ENCODE measurements around the gene STOML1. TPM values are rescaled to one million over a fixed set of nuclear protein-coding genes. Genes with fewer than 3 reads are reported as not detected.

STOML1 gene
- polyA plus RNA-seq, 1 experiment = 18.3 TPM

DNA sequence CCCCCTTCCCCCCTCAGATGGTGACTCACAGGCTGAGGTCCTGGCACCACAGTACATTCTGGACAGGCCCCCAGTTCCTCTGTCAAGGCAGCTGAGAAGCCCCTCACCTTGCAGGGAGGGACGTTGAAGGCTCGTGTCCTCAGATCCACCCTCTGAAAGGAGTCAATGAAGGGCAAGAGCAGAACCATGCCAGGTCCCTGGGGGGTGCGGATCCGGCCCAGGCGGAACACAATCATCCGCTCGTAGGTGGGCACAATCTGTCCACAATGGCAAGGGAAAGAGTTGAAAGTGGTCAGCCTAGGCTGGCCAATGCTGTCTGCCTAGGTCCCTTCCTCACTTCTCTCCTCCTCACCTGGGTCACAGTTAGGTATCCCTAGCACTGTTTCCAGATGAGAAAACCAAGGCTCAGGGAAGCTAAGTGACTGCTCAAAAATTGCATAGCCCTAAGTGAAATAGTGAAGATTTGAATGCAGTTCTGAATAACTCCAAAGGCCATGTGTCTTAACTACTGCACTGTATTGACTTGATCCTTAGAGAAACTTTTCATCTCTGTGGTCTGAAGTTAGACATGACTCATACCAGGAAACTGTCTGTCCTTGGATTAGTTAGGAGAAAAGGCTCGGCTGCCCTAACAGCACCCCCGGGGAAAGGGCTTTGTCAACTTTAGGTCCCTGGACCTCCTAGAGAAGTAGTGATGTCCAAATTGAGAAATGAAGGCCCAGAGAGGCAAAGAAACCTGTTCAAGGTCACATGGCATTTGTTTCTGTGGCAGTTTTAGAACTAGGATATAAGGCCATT, 2.9 kb downstream of the STOML1 start:
- TF ChIP-seq, protein P1, sequence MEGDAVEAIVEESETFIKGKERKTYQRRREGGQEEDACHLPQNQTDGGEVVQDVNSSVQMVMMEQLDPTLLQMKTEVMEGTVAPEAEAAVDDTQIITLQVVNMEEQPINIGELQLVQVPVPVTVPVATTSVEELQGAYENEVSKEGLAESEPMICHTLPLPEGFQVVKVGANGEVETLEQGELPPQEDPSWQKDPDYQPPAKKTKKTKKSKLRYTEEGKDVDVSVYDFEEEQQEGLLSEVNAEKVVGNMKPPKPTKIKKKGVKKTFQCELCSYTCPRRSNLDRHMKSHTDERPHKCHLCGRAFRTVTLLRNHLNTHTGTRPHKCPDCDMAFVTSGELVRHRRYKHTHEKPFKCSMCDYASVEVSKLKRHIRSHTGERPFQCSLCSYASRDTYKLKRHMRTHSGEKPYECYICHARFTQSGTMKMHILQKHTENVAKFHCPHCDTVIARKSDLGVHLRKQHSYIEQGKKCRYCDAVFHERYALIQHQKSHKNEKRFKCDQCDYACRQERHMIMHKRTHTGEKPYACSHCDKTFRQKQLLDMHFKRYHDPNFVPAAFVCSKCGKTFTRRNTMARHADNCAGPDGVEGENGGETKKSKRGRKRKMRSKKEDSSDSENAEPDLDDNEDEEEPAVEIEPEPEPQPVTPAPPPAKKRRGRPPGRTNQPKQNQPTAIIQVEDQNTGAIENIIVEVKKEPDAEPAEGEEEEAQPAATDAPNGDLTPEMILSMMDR (IDR thresholded peaks at IDR 0.05; ENCODE audit: insufficient read depth, low read depth, low read length) = no peak
- Histone ChIP-seq H3K4me3 (ENCODE audit: low read depth, low read length) (no peak overlapping the region), H3K36me3 (ENCODE audit: control insufficient read depth, insufficient read depth, low read length) (peaks cover 1% of the 10 kb centered on the region; the same call in 1 of the 2 replicates), H3K27me3 (ENCODE audit: control insufficient read depth, insufficient read depth, low read length) (no peaks in the 10 kb centered on the region)
- ChIA-PET POLR2A (no interaction called here), CTCF (interaction anchor here (0.7 to 8.0 kb wide), 10 partner anchors 8 to 333 kb away, joined by 3 to 48 read pairs (median 4); no protein-coding TSS in a partner anchor)
- no peak for DNase-seq (ENCODE audit: low read depth)

DNA sequence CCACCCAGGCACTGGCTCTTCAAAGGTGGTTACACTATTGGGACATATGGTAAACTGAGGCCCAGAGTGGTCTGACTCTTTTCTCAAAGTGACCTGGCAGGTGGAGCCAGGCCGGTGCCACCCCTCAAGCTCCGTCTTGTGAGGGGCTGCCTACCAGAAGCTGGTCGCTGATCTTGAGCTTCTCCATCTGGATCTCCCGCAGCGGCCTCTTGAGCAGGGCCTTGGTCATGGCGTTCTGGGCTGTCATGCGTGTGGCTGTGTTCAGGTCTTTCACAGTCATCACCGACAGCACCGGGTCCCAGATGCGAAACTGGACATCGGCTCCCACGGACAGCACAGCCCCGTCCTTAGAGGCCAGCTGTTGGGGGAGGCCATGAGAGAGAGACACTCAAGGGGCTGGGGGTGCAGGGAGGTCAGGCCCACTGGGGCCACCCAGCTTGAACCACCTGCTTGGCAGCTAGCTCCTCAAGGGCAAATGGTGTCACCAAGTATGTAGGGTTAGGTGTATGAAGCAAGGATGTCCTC, 3.6 kb downstream of the STOML1 start:
- H3K27me3 ChIP-seq (ENCODE audit: control insufficient read depth, insufficient read depth, low read length) = no peaks in the 10 kb centered on the region
- CTCF ChIA-PET = interaction anchor here (0.7 to 2.6 kb wide), 8 partner anchors 9 to 334 kb away, joined by 3 to 6 read pairs (median 4); no protein-coding TSS in a partner anchor
- TF ChIP-seq, protein P1 (IDR thresholded peaks at IDR 0.05; ENCODE audit: insufficient read depth, low read depth, low read length) = no peak
- no peak for DNase-seq (ENCODE audit: low read depth)
- POLR2A ChIA-PET = interaction anchor here (0.5 kb wide), 1 partner anchor 1844 kb away, joined by 5 read pairs; no protein-coding TSS in a partner anchor
- no peak overlapping the region for H3K4me3 ChIP-seq (ENCODE audit: low read depth, low read length)
- H3K36me3 ChIP-seq (ENCODE audit: control insufficient read depth, insufficient read depth, low read length) = peaks cover 1% of the 10 kb centered on the region

DNA sequence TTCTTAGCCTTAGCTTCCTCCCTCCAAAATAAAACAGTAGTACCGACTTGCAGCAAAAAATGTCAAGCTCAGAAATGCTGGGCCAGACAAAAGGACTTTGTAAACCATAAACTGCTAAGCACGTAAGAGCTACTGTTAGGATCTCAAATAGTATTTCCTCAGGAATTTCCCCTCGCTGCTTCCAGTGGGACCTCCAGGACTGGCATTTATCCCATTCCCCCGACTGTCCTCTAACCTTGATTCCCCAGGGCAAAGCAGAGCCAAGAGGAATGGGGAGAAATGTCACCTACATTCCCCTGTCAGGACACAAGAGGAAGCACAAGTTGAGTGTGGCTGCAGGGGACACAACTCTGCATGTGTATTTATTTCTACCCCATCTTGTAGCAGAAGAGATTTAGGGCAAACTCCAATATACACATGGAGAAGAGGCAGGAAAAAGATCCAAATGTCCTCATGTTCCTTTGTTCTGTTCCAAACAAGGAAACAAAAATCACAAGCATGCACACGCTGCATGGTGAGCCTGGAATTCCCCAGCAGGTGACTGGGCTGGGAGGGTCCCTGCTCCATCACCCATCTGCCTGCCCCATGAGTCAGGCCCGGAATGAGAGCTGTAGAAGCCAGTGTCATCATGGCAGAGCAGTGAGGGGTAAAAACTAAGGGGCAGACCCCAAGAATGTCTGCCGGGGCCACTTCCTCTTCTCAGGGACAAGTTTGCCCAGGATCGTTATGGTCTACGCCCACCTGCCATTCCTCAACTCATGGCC, 4.2 kb downstream of the STOML1 start:
- Histone ChIP-seq H3K36me3 (ENCODE audit: control insufficient read depth, insufficient read depth, low read length) (peaks cover 1% of the 10 kb centered on the region), H3K4me3 (ENCODE audit: low read depth, low read length) (no peak overlapping the region), H3K27me3 (ENCODE audit: control insufficient read depth, insufficient read depth, low read length) (no peaks in the 10 kb centered on the region)
- ChIA-PET CTCF (interaction anchor here (1.1 to 2.6 kb wide), 7 partner anchors 8 to 66 kb away, joined by 3 to 6 read pairs (median 3); no protein-coding TSS in a partner anchor), POLR2A (interaction anchor here (0.5 kb wide), 1 partner anchor 1845 kb away, joined by 5 read pairs; no protein-coding TSS in a partner anchor)
- DNase-seq (ENCODE audit: low read depth) = no peak
- TF ChIP-seq, protein P1 (IDR thresholded peaks at IDR 0.05; ENCODE audit: insufficient read depth, low read depth, low read length) = no peak

DNA sequence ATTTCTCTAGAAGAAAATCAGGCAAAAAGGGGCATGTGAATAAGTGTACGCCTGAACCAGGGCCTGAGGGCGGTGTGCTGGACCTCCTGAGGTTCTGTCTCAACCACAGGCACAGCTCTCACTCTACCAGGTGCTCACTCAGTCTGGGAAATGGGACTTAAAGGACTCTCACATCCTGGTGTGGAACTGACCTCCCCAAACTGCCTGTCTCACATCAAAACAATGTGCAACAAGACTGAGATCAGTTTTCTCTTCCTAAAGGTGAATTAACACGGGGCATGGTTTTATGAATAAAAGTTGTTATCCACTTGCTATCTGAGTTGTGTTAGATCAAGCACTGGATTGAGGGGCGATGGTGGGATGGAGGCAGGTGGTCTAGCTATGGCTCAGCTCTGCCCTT, 4.8 kb downstream of the STOML1 start:
- CTCF ChIA-PET = interaction anchor here (1.1 to 2.6 kb wide), 4 partner anchors 9 to 36 kb away, joined by 3 to 5 read pairs (median 4); no protein-coding TSS in a partner anchor
- POLR2A ChIA-PET = no interaction called here

More for the DNA sequence above, 4.8 kb downstream of the STOML1 start:
- H3K27me3 ChIP-seq (ENCODE audit: control insufficient read depth, insufficient read depth, low read length) = no peaks in the 10 kb centered on the region
- TF ChIP-seq, protein P1 (IDR thresholded peaks at IDR 0.05; ENCODE audit: insufficient read depth, low read depth, low read length) = no peak
- DNase-seq (ENCODE audit: low read depth) = no peak
- peaks cover 1% of the 10 kb centered on the region for H3K36me3 ChIP-seq (ENCODE audit: control insufficient read depth, insufficient read depth, low read length)
- no peak overlapping the region for H3K4me3 ChIP-seq (ENCODE audit: low read depth, low read length)

Data from BJ (cell line).